ENCODE data around the gene SULT1E1. TPM values are rescaled to one million over a fixed set of nuclear protein-coding genes. Genes with fewer than 3 reads are reported as not detected.

The SULT1E1 gene
- polyA plus RNA-seq, 1 donor (not counting 4 experiments of a cell fraction or from before 2014, with no cell fraction given): 4.6 TPM

DNA sequence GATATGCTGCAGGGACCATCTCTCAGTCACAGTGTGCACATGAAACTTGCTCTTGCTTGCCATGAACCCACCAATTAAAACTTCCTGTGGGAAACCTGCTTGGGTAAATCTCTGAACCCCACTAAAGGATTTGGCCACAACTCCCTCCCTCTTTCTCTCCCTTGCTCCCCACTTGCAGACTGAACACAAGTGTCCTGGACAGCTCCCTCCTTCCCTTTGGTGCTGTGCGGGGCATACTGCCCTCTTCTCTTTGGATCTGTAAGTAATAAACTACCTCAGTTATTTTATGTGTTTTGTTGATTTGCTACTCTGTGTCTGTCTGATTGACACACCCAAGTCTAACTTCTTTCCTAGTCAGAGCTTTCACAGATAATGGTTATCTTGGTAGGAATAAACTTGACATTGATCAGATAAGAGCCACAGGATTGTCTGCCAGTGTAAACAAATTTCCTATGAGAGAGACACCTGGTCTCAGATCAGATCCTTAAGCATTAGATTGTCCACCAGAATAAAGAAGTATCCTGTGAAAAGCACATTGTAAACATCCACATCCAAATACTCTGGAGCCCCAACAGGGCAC, 41.8 kb downstream of the SULT1E1 start:
- H3K9me3 ChIP-seq (ENCODE audit: control insufficient read depth, low read depth, low read length): no peaks in the 10 kb centered on the region
- no peak overlapping the region for H3K27ac ChIP-seq (ENCODE audit: control insufficient read depth, insufficient read depth, low read length)
- H3K4me2 ChIP-seq (ENCODE audit: control insufficient read depth, extremely low read depth, insufficient read depth, low read depth, low read length): no peak overlapping the region
- no peaks in the 10 kb centered on the region for H4K20me1 ChIP-seq (ENCODE audit: control insufficient read depth, extremely low read depth, insufficient read depth, low read length)
- dilution Hi-C loops (cut with MboI; ENCODE audit: extremely low pct_ligation_motif_present, low sequenced_read_pairs): loop anchor here (10.0 kb wide), 1 partner anchor 103 kb away; no protein-coding TSS in a partner anchor
- H2AFZ ChIP-seq (ENCODE audit: control insufficient read depth, low read length): no peak overlapping the region
- no peak for TF ChIP-seq EZH2 (IDR thresholded peaks at IDR 0.05; ENCODE audit: low read length)
- TF ChIP-seq, protein P1, sequence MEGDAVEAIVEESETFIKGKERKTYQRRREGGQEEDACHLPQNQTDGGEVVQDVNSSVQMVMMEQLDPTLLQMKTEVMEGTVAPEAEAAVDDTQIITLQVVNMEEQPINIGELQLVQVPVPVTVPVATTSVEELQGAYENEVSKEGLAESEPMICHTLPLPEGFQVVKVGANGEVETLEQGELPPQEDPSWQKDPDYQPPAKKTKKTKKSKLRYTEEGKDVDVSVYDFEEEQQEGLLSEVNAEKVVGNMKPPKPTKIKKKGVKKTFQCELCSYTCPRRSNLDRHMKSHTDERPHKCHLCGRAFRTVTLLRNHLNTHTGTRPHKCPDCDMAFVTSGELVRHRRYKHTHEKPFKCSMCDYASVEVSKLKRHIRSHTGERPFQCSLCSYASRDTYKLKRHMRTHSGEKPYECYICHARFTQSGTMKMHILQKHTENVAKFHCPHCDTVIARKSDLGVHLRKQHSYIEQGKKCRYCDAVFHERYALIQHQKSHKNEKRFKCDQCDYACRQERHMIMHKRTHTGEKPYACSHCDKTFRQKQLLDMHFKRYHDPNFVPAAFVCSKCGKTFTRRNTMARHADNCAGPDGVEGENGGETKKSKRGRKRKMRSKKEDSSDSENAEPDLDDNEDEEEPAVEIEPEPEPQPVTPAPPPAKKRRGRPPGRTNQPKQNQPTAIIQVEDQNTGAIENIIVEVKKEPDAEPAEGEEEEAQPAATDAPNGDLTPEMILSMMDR (optimal IDR thresholded peaks at IDR 0.05 in 1 of 3, IDR thresholded peaks at IDR 0.05 in 1 of 3, conservative IDR thresholded peaks at IDR 0.05 in 1 of 3; ENCODE audit: extremely low read depth in 1 of 3, insufficient read depth in 2 of 3, low read length in 3 of 3): no peak
- no peaks in the 10 kb centered on the region for H3K27me3 ChIP-seq (ENCODE audit: control insufficient read depth, extremely low read depth, insufficient read depth, low read length)
- no peak for DNase-seq (ENCODE audit: low read depth, low spot score)
- no peak for FAIRE-seq
- no peaks in the 10 kb centered on the region for H3K9me1 ChIP-seq (ENCODE audit: control insufficient read depth, extremely low read depth, insufficient read depth, low read length)
- no peaks in the 10 kb centered on the region for H3K79me2 ChIP-seq (ENCODE audit: control insufficient read depth, insufficient read depth, low read length)
- H3K9ac ChIP-seq (ENCODE audit: control insufficient read depth, extremely low read depth, insufficient read depth, low read length): no peak overlapping the region
- no peaks in the 10 kb centered on the region for H3K36me3 ChIP-seq (ENCODE audit: control insufficient read depth in 2 of 2, extremely low read depth in 1 of 2, insufficient read depth in 2 of 2, low read length in 2 of 2)
- H3K4me3 ChIP-seq (ENCODE audit: control insufficient read depth in 2 of 3, extremely low read depth in 1 of 3, insufficient read depth in 2 of 3, low read depth in 1 of 3, low read length in 3 of 3): no peak overlapping the region
- no peaks in the 10 kb centered on the region for H3K4me1 ChIP-seq (ENCODE audit: control insufficient read depth, extremely low read depth, insufficient read depth, low read length)

DNA sequence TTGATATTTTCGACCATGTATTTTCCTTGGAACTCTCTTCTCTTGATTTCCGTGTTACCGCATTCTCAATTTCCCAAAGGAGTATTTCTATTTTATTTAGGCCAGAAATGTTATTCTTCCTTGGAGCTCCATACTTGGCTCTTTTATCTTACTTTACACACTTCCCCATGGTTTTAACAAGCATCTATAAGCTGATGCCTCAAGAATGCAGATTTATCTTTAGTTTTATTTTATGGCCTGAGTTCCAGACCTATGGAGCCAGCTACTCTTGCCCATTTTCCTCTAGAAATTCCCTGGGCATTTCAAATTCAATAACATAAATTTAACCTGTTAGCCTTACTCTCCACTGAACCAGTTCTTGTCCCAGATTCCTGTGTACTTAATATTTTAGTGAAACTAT, 43.7 kb downstream of the SULT1E1 start:
- dilution Hi-C loops (cut with MboI; ENCODE audit: extremely low pct_ligation_motif_present, low sequenced_read_pairs): loop anchor here (10.0 kb wide), 1 partner anchor 101 kb away; no protein-coding TSS in a partner anchor
- no peak for TF ChIP-seq EZH2 (IDR thresholded peaks at IDR 0.05; ENCODE audit: low read length)
- TF ChIP-seq, protein P1 (optimal IDR thresholded peaks at IDR 0.05 in 1 of 3, IDR thresholded peaks at IDR 0.05 in 1 of 3, conservative IDR thresholded peaks at IDR 0.05 in 1 of 3; ENCODE audit: extremely low read depth in 1 of 3, insufficient read depth in 2 of 3, low read length in 3 of 3): no peak

More for the DNA sequence above, 43.7 kb downstream of the SULT1E1 start:
- no peak for DNase-seq (ENCODE audit: low read depth, low spot score)
- Histone ChIP-seq H3K36me3 (ENCODE audit: control insufficient read depth in 2 of 2, extremely low read depth in 1 of 2, insufficient read depth in 2 of 2, low read length in 2 of 2) (no peaks in the 10 kb centered on the region), H2AFZ (ENCODE audit: control insufficient read depth, low read length) (no peak overlapping the region), H3K9ac (ENCODE audit: control insufficient read depth, extremely low read depth, insufficient read depth, low read length) (no peak overlapping the region), H3K9me1 (ENCODE audit: control insufficient read depth, extremely low read depth, insufficient read depth, low read length) (no peaks in the 10 kb centered on the region), H3K4me3 (ENCODE audit: control insufficient read depth in 2 of 3, extremely low read depth in 1 of 3, insufficient read depth in 2 of 3, low read depth in 1 of 3, low read length in 3 of 3) (no peak overlapping the region), H3K79me2 (ENCODE audit: control insufficient read depth, insufficient read depth, low read length) (no peaks in the 10 kb centered on the region), H3K4me2 (ENCODE audit: control insufficient read depth, extremely low read depth, insufficient read depth, low read depth, low read length) (no peak overlapping the region), H3K9me3 (ENCODE audit: control insufficient read depth, low read depth, low read length) (no peaks in the 10 kb centered on the region), H3K27ac (ENCODE audit: control insufficient read depth, insufficient read depth, low read length) (no peak overlapping the region), H3K27me3 (ENCODE audit: control insufficient read depth, extremely low read depth, insufficient read depth, low read length) (no peaks in the 10 kb centered on the region), H4K20me1 (ENCODE audit: control insufficient read depth, extremely low read depth, insufficient read depth, low read length) (no peaks in the 10 kb centered on the region), H3K4me1 (ENCODE audit: control insufficient read depth, extremely low read depth, insufficient read depth, low read length) (no peaks in the 10 kb centered on the region)
- no peak for FAIRE-seq

Measured in keratinocyte (primary cell).